Measurements from ENCODE around the gene MYF5. TPM values are rescaled to one million over a fixed set of nuclear protein-coding genes. Genes with fewer than 3 reads are reported as not detected.

Gene MYF5
- total RNA-seq, 4 donors from 2014 or later, result not detected

DNA sequence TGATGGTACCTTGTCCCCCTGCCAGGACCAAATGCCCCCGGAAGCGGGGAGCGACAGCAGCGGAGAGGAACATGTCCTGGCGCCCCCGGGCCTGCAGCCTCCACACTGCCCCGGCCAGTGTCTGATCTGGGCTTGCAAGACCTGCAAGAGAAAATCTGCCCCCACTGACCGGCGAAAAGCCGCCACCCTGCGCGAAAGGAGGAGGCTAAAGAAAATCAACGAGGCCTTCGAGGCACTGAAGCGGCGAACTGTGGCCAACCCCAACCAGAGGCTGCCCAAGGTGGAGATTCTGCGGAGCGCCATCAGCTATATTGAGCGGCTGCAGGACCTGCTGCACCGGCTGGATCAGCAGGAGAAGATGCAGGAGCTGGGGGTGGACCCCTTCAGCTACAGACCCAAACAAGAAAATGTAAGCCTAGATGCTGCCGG is 8.9 kb upstream of the MYF5 start:
- Histone ChIP-seq H3K9me3 (no peaks in the 10 kb centered on the region), H3K27me3 (peaks cover 36% of the 10 kb centered on the region), H3K4me1 (peaks cover 2% of the 10 kb centered on the region), H3K4me3 (no peak overlapping the region), H3K27ac (no peak overlapping the region), H3K36me3 (no peaks in the 10 kb centered on the region)
- no peak for TF ChIP-seq EP300 (IDR thresholded peaks at IDR 0.05)
- TF ChIP-seq, protein P1, sequence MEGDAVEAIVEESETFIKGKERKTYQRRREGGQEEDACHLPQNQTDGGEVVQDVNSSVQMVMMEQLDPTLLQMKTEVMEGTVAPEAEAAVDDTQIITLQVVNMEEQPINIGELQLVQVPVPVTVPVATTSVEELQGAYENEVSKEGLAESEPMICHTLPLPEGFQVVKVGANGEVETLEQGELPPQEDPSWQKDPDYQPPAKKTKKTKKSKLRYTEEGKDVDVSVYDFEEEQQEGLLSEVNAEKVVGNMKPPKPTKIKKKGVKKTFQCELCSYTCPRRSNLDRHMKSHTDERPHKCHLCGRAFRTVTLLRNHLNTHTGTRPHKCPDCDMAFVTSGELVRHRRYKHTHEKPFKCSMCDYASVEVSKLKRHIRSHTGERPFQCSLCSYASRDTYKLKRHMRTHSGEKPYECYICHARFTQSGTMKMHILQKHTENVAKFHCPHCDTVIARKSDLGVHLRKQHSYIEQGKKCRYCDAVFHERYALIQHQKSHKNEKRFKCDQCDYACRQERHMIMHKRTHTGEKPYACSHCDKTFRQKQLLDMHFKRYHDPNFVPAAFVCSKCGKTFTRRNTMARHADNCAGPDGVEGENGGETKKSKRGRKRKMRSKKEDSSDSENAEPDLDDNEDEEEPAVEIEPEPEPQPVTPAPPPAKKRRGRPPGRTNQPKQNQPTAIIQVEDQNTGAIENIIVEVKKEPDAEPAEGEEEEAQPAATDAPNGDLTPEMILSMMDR (IDR thresholded peaks at IDR 0.05), result no peak
- TF ChIP-seq POLR2AphosphoS5 (IDR thresholded peaks at IDR 0.05), result no peak
- no peak for TF ChIP-seq POLR2A (IDR thresholded peaks at IDR 0.05)
- WGBS, result 58% methylated on average over 15 of the region's 21 CpGs
- no peak for DNase-seq (ENCODE audit: low spot score in 2 of 2)

DNA sequence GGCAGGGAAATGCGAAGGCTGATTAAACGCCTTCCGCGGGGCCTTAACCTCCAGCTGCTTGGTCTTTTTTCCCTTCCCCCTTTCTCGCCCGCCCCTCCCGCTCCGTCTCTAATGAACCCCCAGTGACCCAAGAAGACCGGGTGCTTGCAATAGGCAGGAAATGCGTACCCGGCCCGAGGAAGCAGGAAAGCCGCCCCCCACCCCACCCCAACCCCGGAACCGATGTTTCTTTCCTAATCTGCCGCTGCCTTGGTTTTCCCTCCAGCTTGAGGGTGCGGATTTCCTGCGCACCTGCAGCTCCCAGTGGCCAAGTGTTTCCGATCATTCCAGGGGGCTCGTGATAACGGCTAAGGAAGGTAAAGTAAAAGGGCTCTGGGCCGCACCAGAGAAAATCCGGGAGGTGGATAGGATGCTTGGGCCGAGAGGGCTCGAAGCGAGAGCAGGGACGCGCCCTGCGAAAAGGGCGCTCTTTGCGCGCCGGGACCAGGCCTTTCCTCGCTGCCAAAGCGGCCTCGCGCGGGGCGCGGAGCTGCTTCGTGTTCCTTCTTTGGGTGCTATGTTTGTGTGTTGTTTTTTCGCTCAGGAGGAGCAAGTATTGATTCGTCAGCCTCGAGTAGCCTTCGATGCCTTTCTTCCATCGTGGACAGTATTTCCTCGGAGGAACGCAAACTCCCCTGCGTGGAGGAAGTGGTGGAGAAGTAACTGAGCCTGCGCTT is 8.3 kb upstream of the MYF5 start:
- Histone ChIP-seq H3K36me3 (no peaks in the 10 kb centered on the region), H3K4me3 (no peak overlapping the region), H3K27me3 (peaks cover 38% of the 10 kb centered on the region), H3K9me3 (no peaks in the 10 kb centered on the region), H3K27ac (no peak overlapping the region), H3K4me1 (peaks cover 2% of the 10 kb centered on the region)
- TF ChIP-seq POLR2A (IDR thresholded peaks at IDR 0.05) (no peak), EP300 (IDR thresholded peaks at IDR 0.05) (no peak), POLR2AphosphoS5 (IDR thresholded peaks at IDR 0.05) (no peak)
- TF ChIP-seq, protein P1 (IDR thresholded peaks at IDR 0.05), result no peak
- WGBS, result 25% methylated on average over 49 of the region's 50 CpGs
- no peak for DNase-seq (ENCODE audit: low spot score in 2 of 2)

DNA sequence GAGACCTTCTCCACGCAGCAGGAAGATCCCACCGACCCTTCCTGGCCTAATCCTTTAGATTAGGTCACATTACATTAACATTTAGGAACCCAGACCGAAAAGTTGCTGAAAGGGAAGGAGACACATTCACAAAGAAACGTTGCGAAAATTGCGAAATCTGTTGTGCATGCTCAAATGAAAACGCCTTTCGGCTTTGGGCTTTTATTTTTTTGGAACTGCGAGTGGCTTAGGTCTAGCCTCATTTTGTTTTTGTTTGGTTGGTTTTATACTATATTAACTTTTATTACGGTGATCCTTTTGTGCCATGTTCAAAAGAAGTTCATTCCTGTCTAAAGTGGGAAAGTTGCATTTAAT is 7.8 kb upstream of the MYF5 start:
- H3K36me3 ChIP-seq, result no peaks in the 10 kb centered on the region
- H3K9me3 ChIP-seq, result no peaks in the 10 kb centered on the region
- H3K27me3 ChIP-seq, result peaks cover 44% of the 10 kb centered on the region
- WGBS, result 57% methylated on average over 10 of the region's 10 CpGs
- no peak overlapping the region for H3K27ac ChIP-seq
- no peak overlapping the region for H3K4me3 ChIP-seq
- TF ChIP-seq POLR2A (IDR thresholded peaks at IDR 0.05) (no peak), EP300 (IDR thresholded peaks at IDR 0.05) (no peak), POLR2AphosphoS5 (IDR thresholded peaks at IDR 0.05) (no peak)
- TF ChIP-seq, protein P1 (IDR thresholded peaks at IDR 0.05), result no peak
- DNase-seq (ENCODE audit: low spot score in 2 of 2), result no peak
- H3K4me1 ChIP-seq, result peaks cover 2% of the 10 kb centered on the region

DNA sequence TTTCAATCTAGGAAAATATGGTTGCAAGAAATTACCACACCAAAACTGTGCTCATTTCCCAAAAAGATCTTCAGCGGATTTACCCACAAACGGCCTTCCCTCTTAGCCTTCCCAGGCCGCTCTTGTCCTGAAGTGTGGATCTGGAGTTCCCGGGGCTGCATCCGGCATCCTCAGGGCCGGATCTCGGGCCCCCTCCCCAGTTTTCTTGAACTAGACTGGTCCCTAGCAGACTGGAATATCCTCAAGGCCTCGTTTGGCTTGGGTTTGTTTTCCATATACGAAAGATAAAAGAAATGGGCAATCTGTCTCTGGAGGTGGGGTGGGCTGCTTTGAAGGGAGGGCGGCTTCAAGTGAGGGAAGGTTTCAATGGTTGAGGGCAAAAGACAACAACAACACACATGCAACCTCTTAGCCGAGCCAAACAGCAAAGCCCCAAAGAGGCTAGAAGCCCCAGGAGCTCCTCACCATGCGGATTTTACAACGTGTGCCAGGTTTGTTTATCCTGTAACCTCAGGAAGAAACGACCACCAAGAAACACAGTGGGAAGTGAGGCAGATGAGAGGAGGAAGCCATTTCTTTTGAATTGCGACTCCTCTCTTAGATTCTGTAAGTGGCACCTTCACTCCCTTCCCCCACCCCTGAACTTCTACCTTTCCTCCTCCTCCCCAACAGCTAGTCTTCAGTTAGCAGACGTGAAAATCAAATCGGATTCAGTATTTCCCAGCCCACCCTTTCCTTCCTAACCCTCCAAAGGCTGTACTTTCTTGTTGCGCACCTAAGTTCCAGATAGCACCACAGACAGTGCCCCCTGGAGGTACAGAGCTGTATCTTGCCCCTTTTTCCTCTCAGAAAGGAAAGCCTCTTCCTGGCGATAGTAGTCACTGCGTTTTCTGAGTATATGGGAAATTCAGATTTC is 6.6 kb upstream of the MYF5 start:
- no peak overlapping the region for H3K4me3 ChIP-seq
- peaks cover 2% of the 10 kb centered on the region for H3K4me1 ChIP-seq
- TF ChIP-seq POLR2A (IDR thresholded peaks at IDR 0.05) (no peak), EP300 (IDR thresholded peaks at IDR 0.05) (no peak), POLR2AphosphoS5 (IDR thresholded peaks at IDR 0.05) (no peak)
- TF ChIP-seq, protein P1 (IDR thresholded peaks at IDR 0.05), result no peak
- peaks cover 54% of the 10 kb centered on the region for H3K27me3 ChIP-seq
- H3K27ac ChIP-seq, result no peak overlapping the region
- no peak for DNase-seq (ENCODE audit: low spot score in 2 of 2)
- 78% methylated on average over 20 of the region's 20 CpGs for WGBS
- H3K36me3 ChIP-seq, result no peaks in the 10 kb centered on the region
- H3K9me3 ChIP-seq, result no peaks in the 10 kb centered on the region
